NCI-H2171 (cell line): ENCODE measurements around the gene PKNOX2.

Experiments
- DNase-seq: peaks from one replicate; lab custom pipeline; 2025; lab: John Stamatoyannopoulos, UW

PKNOX2 gene

DNA sequence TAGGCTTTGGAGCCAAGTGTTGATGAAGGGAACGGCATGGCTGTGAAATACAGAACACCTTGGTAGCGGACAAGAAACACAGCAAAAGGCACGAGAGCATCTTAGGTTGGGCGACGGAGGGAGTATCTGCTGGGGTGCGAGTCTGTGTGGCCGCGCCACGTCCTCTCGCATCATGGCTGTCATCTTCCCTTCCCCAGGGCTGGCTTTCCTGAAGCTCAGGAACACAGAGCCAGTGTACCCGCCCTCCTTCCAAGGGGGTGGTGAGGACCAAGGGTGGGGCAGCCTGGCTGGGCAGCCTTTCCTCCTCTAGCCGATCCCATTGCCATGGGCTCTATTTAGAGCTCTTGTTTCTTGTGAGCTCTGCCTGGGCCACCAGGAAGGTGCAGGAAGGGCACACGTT lies 177.1 kb downstream of the PKNOX2 start:
- DNase-seq = no peak

DNA sequence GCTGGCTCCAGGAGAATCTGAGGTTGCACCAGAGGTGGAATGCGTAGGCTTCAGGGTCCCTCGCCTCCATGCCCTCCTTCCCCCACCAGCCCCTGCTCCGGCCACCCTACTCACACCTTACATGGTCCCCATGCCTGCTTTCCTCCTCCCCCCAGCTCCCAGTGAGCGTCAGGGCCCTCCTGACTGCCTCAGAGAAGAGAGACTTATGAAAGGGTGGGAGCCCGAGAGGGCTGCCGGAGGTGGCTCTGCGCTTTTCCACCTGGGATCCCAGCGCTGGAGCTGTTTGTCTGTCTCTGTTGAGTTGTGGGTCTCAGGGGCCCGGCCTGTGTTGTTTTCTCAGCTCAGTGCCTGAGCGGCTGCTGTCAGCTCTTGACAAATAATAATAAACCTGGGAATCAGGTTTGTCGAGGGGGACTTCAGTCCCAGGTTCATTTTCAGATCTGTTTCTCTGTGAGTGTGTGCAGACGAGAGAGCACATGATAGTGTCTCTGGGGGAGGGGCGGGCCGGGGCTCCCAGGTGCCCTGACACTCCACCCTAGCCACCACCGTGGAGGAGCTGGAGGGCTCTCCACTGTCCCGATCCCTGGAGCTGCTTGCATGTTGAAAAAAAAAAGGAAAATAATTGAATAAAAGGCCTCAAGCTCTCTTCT lies 177.9 kb downstream of the PKNOX2 start:
- no peak for DNase-seq

DNA sequence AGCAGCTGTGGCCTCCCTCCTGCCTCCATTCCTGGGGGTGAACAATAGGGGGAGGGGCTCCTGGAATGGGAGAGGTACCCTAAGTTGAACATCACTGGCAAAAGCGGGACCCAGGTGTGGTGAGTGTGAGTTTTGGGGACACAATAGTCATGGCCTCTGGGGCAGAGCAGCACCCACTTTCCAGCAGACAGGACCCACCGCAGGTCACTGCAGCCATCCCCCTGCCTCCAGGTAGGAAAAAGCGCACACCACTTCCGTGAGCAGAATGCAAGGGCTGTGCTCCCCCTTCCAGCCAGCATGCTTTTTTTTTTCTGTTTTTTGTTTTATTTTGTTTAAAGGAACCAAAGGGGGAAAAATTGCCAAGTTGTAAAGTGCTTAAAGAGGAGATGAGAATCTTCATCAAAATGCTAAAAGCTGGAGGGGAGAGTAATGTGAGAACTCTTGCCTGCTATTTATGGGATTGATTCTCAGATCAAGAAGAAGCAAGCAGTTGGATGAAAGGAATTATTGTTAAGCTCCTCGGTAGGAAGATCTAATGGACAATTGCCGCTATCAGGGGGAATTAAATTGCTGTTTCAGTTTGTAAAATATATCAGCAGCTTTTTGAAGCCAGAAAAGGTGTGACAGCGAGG lies 178.7 kb downstream of the PKNOX2 start:
- DNase-seq = no peak

DNA sequence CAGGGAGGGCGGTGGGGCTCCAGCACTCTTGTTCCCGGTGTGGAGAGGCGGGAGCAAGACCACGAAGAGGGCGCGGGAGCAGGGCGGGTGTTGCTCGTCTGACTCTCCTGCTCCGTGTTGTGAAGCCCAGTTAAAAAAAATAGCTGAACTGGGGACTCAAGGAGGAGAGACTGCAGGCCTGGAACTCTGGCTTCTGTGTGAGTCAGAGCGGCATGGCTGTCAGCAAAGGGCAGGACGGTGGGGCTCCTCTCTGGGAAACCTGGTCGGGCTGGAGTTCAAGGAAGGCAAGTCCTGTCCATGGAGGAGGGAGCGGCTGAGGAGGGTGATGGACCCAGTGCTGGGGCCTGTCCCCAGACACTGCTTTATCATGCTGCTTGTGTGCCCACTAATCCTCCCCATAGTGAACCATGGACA lies 179.2 kb downstream of the PKNOX2 start:
- DNase-seq = no peak

DNA sequence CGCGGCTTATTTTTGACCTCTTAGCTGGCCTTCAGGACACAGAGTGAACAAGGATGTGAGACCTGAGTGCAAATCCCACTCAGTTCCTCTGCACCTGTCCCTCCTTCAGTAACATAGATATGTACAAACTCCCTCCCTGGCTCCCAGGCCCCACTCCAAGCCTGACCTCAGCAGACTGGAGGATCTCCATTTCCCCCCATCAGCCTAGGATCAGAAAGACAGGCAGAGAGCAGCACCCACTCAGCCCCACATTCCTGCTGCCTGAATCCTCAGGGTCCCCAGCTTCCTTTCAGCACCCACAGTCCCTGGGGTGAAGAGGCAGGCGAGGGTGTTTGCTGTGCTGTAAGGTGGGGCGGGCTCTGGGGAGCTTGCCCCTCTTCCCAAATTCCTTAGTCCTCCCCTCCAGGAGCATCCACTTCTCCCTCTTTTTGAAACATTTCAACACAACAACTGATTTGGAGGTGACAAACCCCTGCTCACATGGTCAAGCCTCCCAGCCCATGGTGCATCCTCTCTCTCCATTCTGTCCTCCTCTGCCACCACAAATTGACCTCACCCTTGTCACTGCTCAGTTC lies 180.4 kb downstream of the PKNOX2 start:
- DNase-seq = no peak

DNA sequence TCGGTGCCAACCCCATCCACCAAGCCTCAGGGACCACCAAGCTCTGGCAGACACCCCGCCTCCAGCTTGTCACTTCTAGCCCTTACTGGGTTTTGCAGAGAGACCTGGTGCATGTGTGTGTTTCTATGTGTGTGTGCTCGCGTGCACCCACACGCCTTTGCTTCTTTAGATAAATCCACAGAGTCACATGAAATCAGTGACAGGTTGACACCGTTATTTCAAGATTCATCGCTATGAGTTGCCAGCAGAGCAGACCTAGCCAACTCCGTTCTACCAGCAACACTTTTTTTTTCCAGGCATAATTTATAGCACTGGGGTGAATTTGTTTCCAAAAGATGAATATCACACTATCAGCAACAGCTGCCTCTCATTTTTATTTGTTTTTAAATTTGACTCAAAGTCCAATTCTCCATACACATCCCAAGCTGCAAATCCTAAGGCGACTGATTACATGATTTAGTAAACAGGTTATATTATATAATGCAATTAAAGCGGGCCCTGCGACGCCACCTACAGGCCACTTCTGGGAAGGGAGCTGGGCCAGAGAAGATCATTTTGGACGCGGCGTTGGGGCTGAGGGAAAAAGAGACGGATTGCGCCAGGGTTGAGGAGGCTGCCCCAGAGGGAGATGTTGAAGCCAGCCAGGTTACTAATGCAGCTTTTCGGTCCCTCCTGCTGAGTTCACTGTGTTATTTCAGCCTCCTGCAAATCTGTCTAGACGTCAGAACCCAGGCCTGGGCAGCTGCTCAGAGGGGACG lies 181.0 kb downstream of the PKNOX2 start:
- no peak for DNase-seq

DNA sequence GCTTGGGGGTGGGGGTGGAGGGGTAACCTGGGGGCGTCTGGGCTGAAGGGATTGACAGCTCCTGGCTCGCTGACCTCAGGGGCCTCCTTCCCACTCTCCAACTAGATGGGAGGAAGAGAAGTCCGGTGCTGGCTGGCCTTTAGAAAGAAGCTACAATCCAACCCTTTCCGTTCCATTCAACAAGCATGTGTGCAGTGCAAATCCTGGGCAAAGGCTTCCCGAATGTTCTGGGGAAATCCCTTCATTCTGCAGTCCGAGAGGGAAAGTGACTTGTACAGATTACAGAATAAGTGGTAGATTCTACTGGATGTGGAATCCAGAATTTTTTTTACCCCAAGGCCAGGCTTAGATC lies 181.6 kb downstream of the PKNOX2 start:
- DNase-seq = no peak

DNA sequence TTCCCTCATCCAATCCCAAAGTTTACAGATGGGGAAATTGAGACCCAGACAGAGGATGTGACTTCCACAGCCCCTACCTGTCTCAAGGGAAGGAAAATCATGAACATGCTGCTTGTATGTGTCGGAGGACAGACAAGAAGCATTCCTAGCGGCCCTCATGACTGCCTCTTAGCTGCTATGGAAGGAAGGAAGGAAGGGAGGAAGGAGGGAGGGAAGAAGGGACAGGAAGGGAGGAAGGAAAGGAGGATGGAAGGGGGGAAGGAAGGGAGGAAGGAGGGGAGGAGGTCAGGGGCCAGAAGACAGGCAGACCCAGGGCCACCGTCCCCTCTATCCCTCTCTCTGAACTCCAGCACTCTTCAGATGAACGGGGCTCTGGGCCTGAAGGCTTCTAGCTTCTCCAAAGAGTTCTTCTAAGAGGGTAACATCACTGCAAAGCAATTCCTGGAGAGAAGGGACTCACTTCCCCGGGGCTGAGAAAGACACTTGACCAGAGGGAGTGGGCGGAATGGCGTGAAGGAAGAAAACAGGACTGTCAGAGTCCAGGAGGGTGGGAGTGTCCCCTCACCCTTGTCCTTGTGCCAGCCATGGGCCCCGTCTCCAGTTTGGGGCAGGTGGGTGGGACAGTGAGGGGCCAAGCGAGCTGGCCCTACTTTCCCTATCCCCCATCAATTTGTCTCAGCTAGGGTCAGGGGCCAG lies 182.2 kb downstream of the PKNOX2 start:
- no peak for DNase-seq

DNA sequence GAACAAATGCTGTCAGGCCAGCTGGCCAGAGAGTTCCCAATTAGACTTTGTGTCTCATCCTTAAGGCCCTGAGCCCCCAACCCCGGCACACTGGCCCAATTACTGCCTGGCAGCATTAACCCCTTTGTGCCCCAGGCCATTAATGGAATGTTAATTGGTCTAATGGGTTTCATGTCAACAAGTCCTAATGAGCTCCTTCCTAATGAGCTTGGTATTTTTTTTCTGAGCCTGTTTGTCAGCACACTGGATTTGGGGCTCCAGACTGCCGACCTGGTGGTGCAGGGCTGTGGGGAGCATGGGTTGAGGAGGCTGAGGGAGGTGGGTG lies 182.7 kb downstream of the PKNOX2 start:
- DNase-seq = no peak

DNA sequence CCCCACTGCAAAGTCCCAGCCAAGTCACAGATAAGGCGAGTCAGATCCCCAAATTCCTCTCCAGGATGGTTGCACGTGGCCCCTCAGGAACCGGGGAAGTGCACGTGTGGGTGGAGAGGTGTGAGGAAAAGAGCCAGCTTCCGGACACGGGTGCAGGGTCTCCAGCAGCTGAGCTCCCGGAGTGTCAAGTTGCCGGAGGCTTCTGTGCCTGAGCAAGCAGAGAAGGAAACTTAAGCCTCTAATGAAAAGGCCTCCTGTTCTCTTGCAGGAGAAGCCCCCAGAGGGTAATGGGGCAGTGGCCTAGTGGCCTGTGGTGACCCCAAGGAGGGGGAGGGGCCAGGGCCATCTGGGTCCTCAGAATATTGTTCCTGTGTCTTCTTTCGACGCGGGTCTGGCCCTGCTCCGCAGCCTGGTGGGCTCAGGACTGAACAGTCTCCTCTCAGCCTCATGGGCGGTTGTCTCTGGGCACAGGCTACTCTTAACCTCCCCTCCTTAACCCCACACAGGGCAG lies 183.6 kb downstream of the PKNOX2 start:
- no peak for DNase-seq

DNA sequence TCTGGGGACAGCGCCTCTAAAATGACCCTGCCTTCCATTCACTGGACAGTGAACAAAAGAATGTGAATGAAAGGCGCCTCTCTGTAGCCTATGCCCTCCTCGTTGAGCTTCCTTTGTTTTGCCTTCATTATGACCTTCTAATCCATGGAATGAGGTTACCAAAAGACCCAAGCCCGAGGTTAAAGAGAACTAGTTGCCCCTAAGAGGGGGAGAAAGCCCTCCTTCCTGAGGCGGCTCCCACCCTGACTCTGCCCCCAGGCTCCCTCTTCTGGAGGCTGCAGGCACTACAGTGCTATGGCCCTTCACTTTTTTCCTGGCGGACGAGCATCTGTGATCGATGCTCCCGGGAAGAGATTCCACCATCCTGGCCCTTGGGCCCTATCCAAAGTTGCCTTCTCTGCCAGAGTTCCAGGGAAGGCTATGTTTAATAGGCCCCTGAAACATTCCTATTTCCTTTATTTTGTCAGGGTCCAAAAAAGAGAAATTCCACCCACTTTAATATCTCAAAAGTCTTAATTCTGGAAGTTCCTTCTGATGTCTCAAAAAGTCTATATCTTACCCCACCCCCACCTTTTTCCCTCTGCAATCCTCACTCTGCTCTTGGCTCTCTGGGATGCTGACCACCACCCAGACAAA lies 184.2 kb downstream of the PKNOX2 start:
- no peak for DNase-seq

DNA sequence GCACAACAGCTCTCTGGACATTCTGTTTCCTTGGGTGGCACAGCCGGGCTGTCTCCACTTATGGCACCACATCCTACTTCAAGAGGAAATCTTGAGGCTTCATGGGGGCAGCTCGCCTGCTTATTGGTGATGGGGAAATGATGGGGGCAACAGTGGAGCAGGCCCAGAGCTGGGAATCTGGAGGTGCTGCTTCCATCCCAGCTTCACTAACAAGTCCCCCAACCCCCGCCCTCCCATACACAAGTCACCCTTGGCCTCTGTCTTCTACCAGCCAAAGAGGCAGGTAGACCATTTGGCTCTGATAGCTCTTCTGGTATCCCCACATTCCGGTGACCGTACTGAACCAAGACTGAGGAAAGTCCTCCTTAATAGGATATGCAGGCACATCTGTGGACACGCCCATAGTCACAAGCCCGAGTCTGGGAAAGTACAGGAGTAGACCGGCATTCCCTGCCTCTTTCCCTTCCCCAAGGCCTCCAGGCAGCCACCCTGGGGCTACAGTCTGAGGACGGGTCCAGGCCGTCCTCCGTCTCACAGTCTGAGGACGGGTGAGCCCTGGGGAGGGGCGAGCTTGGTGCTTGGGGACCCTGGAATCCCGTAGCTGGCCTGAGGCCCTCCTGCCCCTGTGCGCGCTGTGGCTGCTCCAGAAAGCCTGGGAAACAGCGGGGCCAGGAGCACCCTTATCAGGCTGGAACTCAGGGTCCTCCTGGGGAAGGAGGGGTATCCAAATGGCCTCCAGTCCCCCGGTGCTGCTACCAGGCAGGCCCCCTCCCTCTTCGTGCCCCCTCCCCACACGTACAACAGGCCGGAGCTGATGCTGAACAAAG lies 185.9 kb downstream of the PKNOX2 start:
- DNase-seq = no peak

DNA sequence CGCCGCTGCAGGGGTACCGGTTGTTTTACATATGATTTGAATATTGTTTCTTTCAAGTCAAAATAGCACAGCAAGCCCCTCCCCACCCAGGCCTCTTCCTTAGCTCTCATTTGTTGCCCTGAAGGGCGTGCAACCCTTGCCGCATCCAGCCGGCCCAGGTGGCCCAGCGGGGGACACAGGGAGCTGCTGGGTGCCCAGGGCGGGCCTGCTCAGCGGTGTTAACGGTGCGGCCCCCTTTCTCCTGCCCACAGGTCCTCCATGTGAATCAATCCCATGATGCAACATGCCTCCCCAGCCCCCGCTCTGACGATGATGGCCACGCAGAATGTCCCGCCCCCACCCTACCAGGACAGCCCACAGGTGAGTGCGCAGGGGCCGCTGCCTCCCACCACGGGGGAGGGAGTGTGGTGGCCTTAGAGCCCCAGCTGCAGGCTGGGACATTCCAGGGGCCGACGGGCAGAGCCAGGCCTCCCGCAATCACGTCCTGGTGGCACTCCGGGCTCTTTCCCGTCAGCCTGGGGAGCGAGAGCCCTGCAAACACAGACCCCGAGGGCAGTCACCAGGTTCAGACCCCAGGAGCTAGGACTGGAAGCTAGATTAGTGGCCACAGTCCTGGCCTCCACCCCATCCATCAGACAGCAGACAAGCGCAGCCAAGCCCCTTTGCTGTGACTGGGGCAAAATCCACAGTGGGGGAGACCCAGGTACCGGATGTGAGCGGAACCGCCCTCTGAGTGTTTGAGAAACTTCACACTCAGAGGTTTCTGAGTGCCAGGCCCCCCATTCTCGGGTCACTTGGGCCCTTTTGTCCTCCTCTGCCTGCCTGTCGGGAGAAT lies 186.7 kb downstream of the PKNOX2 start:
- no peak for DNase-seq

DNA sequence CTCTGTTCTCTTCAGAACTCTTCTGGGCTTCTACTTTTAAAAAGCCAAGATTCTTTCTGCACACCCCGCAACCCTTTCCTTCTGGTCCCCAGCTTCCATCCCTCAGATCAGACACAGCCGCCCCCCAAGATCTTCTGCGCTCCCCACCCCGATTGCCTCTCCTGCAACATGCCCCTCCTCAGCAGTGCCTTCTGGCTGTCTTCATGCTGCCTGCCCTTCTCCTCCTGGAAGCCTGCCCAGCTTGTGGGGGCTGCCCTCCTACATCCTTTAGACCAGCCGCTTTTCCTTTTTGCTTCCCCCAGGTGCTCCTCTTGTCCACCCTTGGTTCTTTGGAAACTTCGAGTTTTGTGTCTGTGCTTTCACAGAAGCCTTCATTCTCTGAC lies 187.3 kb downstream of the PKNOX2 start:
- DNase-seq = no peak

DNA sequence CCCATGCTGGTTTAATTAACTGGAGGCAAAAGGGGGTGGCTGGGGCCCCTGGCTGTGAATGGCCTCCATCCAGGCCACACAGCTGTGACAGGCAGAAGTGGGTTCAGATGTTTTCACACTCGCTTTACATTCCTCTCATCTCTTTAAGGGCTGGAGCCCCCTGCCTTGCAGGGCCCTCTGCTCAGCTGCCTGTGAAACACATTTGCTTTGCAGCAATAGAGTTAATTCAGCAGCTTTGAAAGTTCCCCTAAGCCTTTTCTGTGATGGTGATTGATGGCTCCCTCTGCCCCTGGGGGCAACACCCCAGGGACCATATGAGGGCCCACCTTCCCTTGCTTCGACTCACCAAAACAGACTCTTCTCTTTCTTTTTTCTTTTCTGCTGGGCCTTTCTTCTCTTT lies 192.2 kb downstream of the PKNOX2 start:
- DNase-seq = no peak

DNA sequence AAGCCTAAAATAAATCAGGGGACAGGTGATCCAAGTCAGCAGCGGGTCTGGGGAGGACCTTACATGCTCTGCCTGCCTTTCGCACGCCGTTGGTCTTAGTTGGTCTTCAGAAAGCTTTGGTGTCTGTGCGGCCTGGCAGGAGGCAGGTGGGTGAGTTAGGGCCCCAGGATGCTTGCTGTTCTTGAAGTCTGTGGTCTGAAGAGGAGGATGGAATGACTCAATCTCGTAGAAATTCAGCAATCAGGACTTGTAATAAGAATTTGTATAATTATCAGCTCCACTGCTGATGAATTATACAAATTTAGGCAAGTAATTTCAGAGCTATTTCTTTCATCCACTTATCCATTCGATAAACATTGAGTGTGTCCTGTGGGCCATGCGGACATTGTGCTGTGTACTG lies 193.0 kb downstream of the PKNOX2 start:
- no peak for DNase-seq

DNA sequence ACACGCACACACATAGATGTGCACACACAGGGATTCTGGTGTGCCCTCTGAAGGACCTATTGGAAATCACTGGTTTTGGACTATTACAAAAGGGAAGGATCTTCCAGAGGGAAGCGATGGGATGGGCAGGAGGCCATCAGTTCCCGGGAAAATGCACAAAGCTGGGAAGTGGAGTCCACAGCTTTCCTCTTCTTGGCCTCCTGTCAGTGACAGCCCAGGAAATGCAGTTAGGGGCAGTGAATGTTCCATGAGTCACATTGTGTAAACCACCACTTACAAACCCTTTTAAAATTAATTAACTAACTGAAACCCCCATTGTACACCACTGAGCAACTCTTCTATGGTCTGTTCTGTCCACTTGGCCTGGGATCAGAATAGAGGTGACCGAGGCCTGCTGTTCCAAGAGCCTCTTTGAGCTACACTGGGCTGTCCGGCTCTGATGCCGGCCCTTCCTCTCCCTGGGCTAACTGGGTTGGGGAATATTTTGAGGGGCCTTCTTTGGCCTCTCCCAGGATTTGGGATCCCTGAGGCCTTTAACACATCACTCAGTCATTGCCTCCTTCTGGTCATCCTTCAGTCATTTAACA lies 193.8 kb downstream of the PKNOX2 start:
- DNase-seq = no peak

DNA sequence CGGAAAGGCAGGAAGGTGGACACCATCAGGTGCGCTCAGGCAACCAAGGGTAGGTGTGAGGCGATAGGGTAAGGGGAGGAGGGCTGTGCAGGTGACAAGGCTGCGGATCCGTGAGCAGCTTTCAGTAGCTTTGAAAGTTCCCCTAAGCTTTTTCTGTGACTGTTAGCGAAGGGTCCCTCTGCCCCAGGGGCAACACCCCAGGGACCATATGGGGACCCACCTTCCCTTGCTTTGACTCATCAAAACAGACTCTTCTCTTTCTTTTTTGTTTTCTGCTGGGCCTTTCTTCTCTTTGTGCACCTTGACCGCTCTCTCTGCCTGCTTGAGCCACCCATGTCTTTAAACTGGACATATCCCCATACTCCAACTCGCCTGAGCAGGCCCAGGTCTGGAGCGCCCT lies 194.6 kb downstream of the PKNOX2 start:
- DNase-seq = no peak

DNA sequence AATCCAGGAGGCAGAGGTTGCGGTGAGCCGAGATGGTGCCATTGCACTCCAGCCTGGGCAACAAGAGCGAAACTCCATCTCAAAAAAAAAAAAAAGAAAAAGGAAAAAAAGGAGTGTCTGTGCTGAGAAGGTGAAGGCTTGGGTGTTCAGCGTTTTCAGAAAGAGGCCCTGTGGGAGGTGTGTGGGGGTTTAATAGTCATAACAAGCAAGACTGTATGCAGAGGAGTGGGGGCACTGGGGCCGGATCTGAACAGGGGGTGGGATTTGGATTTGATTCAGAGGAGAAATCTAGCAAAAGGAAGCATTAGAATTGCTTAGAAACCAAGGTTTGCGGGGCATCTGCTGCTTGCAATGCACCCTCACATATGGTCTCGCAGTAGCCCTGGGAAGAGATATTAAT lies 195.5 kb downstream of the PKNOX2 start:
- DNase-seq = no peak
